ENCODE data around the gene TMEM131. TPM values are rescaled to one million over a fixed set of nuclear protein-coding genes. Genes with fewer than 3 reads are reported as not detected.

The TMEM131 gene
- total RNA-seq, 1 donor, result 30.0 TPM

- H2AFZ ChIP-seq (ENCODE audit: low read length), result no peak overlapping the region
- H3K4me1 ChIP-seq (ENCODE audit: insufficient read depth, low read length), result no peaks in the 10 kb centered on the region
- H3K36me3 ChIP-seq (ENCODE audit: insufficient read depth, low read length), result no peaks in the 10 kb centered on the region
- H3K4me2 ChIP-seq (ENCODE audit: insufficient read depth, low read length), result no peak overlapping the region
- DNase-seq (ENCODE audit: insufficient read length, low spot score, missing footprints), result peak; percentile 1
- no peak for TF ChIP-seq CTCF (IDR thresholded peaks at IDR 0.05; ENCODE audit: extremely low read depth, low read depth, low read length)
- no peaks in the 10 kb centered on the region for H3K79me2 ChIP-seq (ENCODE audit: insufficient read depth, low read length)
- H3K27ac ChIP-seq (ENCODE audit: low read depth, low read length), result no peak overlapping the region
- H3K27me3 ChIP-seq (ENCODE audit: insufficient read depth, low read length), result peaks cover 3% of the 10 kb centered on the region
- H3K4me3 ChIP-seq (ENCODE audit: insufficient read depth, low read length), result no peak overlapping the region
- no peaks in the 10 kb centered on the region for H4K20me1 ChIP-seq (ENCODE audit: insufficient read depth, low read length)
- no peaks in the 10 kb centered on the region for H3K9me3 ChIP-seq (ENCODE audit: low read depth, low read length)
Measured at GRCh38 chr2:97722227-97722626, 273.5 kb downstream of the TMEM131 start.

- Histone ChIP-seq H3K79me2 (ENCODE audit: insufficient read depth, low read length) (no peaks in the 10 kb centered on the region), H3K27me3 (ENCODE audit: insufficient read depth, low read length) (peaks cover 3% of the 10 kb centered on the region), H3K27ac (ENCODE audit: low read depth, low read length) (no peak overlapping the region), H3K9me3 (ENCODE audit: low read depth, low read length) (no peaks in the 10 kb centered on the region), H2AFZ (ENCODE audit: low read length) (no peak overlapping the region), H3K4me2 (ENCODE audit: insufficient read depth, low read length) (no peak overlapping the region), H3K4me1 (ENCODE audit: insufficient read depth, low read length) (no peaks in the 10 kb centered on the region), H3K4me3 (ENCODE audit: insufficient read depth, low read length) (no peak overlapping the region), H4K20me1 (ENCODE audit: insufficient read depth, low read length) (no peaks in the 10 kb centered on the region), H3K36me3 (ENCODE audit: insufficient read depth, low read length) (no peaks in the 10 kb centered on the region)
- no peak for DNase-seq (ENCODE audit: insufficient read length, low spot score, missing footprints)
- no peak for TF ChIP-seq CTCF (IDR thresholded peaks at IDR 0.05; ENCODE audit: extremely low read depth, low read depth, low read length)
Measured at GRCh38 chr2:97720746-97721145, 275.0 kb downstream of the TMEM131 start.

GRCh38 chr2:97719362-97720155 is 276.2 kb downstream of the TMEM131 start:
- Histone ChIP-seq H3K27me3 (ENCODE audit: insufficient read depth, low read length) (peaks cover 3% of the 10 kb centered on the region), H3K36me3 (ENCODE audit: insufficient read depth, low read length) (no peaks in the 10 kb centered on the region), H2AFZ (ENCODE audit: low read length) (no peak overlapping the region), H3K79me2 (ENCODE audit: insufficient read depth, low read length) (no peaks in the 10 kb centered on the region), H4K20me1 (ENCODE audit: insufficient read depth, low read length) (no peaks in the 10 kb centered on the region), H3K9me3 (ENCODE audit: low read depth, low read length) (no peaks in the 10 kb centered on the region), H3K27ac (ENCODE audit: low read depth, low read length) (no peak overlapping the region), H3K4me2 (ENCODE audit: insufficient read depth, low read length) (no peak overlapping the region), H3K4me3 (ENCODE audit: insufficient read depth, low read length) (no peak overlapping the region), H3K4me1 (ENCODE audit: insufficient read depth, low read length) (no peaks in the 10 kb centered on the region)
- TF ChIP-seq CTCF (IDR thresholded peaks at IDR 0.05; ENCODE audit: extremely low read depth, low read depth, low read length), result no peak
- DNase-seq (ENCODE audit: insufficient read length, low spot score, missing footprints), result peak; percentile 29

GRCh38 chr2:97718942-97719341 is 276.8 kb downstream of the TMEM131 start:
- DNase-seq (ENCODE audit: insufficient read length, low spot score, missing footprints), result peak; percentile 31
- peaks cover 3% of the 10 kb centered on the region for H3K27me3 ChIP-seq (ENCODE audit: insufficient read depth, low read length)

More at GRCh38 chr2:97718942-97719341, 276.8 kb downstream of the TMEM131 start:
- H3K4me3 ChIP-seq (ENCODE audit: insufficient read depth, low read length), result no peak overlapping the region
- H3K36me3 ChIP-seq (ENCODE audit: insufficient read depth, low read length), result no peaks in the 10 kb centered on the region
- no peak overlapping the region for H3K27ac ChIP-seq (ENCODE audit: low read depth, low read length)
- no peak for TF ChIP-seq CTCF (IDR thresholded peaks at IDR 0.05; ENCODE audit: extremely low read depth, low read depth, low read length)
- H3K4me2 ChIP-seq (ENCODE audit: insufficient read depth, low read length), result no peak overlapping the region
- no peaks in the 10 kb centered on the region for H3K9me3 ChIP-seq (ENCODE audit: low read depth, low read length)
- no peaks in the 10 kb centered on the region for H3K4me1 ChIP-seq (ENCODE audit: insufficient read depth, low read length)
- no peak overlapping the region for H2AFZ ChIP-seq (ENCODE audit: low read length)
- H4K20me1 ChIP-seq (ENCODE audit: insufficient read depth, low read length), result no peaks in the 10 kb centered on the region
- no peaks in the 10 kb centered on the region for H3K79me2 ChIP-seq (ENCODE audit: insufficient read depth, low read length)

Data from osteoblast (primary cell).